NCI-H2171 treated with DMSO at 0.1 percent for 48 hours (cell line): ENCODE data around the gene INTS6.
"Not testable (repeated sequence)": the region's sequence is repeated elsewhere in the genome, so short reads cannot be mapped to it uniquely, and the experiment has no call there.

Source experiments
- DNase-seq: peaks from one replicate; lab custom pipeline; 2025; lab: John Stamatoyannopoulos, UW

INTS6 gene

GRCh38 chr13:51453959-51454703, 1.3 kb upstream of the INTS6 start:
- peak; percentile 88 for DNase-seq

- DNase-seq: peak; percentile 88
These were observed 547 bp upstream of the INTS6 start for GRCh38 chr13:51453207-51453958.

- peak; percentile 66 for DNase-seq
These were observed 1.1 kb downstream of the INTS6 start for GRCh38 chr13:51451467-51452360.

GRCh38 chr13:51451134-51451466, 1.7 kb downstream of the INTS6 start:
- no peak for DNase-seq

- DNase-seq: no peak
These were observed 3.8 kb downstream of the INTS6 start for GRCh38 chr13:51449018-51449417.

GRCh38 chr13:51444922-51445321, 7.9 kb downstream of the INTS6 start:
- peak; percentile 40 for DNase-seq

- no peak for DNase-seq
These were observed 12.5 kb downstream of the INTS6 start for GRCh38 chr13:51440381-51440780.

GRCh38 chr13:51437550-51438127, 15.2 kb downstream of the INTS6 start:
- peak; percentile 48 for DNase-seq

- peak; percentile 42 for DNase-seq
These were observed 17.7 kb downstream of the INTS6 start for GRCh38 chr13:51435002-51435578.

- DNase-seq: peak; percentile 27
These were observed 20.3 kb downstream of the INTS6 start for GRCh38 chr13:51432576-51432975.

- no peak for DNase-seq
These were observed 25.9 kb downstream of the INTS6 start for GRCh38 chr13:51426982-51427381.

- no peak for DNase-seq
These were observed 27.3 kb downstream of the INTS6 start for GRCh38 chr13:51425410-51426042.

GRCh38 chr13:51423766-51424165, 29.1 kb downstream of the INTS6 start:
- no peak for DNase-seq

- no peak for DNase-seq
These were observed 30.4 kb downstream of the INTS6 start for GRCh38 chr13:51422484-51422883.

- DNase-seq: no peak
These were observed 31.9 kb downstream of the INTS6 start for GRCh38 chr13:51420681-51421490.

- DNase-seq: no peak
These were observed 33.7 kb downstream of the INTS6 start for GRCh38 chr13:51419001-51419636.

GRCh38 chr13:51417716-51418115, 35.1 kb downstream of the INTS6 start:
- DNase-seq: no peak

GRCh38 chr13:51416107-51416506, 36.7 kb downstream of the INTS6 start:
- DNase-seq: no peak

- not testable (repeated sequence) for DNase-seq
These were observed 37.5 kb downstream of the INTS6 start for GRCh38 chr13:51415339-51415738.

- DNase-seq: peak; percentile 25
These were observed 40.4 kb downstream of the INTS6 start for GRCh38 chr13:51412431-51412830.
